Right lobe of liver (tissue), 4 donors: ENCODE results near the gene NF1.

Source experiments
- CTCF ChIP-seq, 4 donors: fragments of 200-600 bp in 3 of 4; fragments of 450-650 bp in 1 of 4; IDR thresholded peaks; one replicate each; pipeline versions ENCODE4 v1.5.1 to v1.8.0; 2016 to 2022; ENCODE audit warnings: antibody characterized with exemption in 4 of 4, mild to moderate bottlenecking in 2 of 4
- POLR2A ChIP-seq: fragments of 450-650 bp; IDR thresholded peaks from one replicate; pipeline ENCODE4 v1.6.1; 2017; ENCODE audit warnings: antibody characterized with exemption, mild to moderate bottlenecking
- donor health status: DM: no; HTN: no; CAD: no.
- donor health status: DM: no; HTN: no; CAD: no.
- donor health status: DM: no; HTN: yes; CAD: no.

- TF ChIP-seq CTCF (IDR thresholded peaks at IDR 0.05) (no peak), POLR2A (no peak)
Observed at GRCh38 chr17:31411707-31412285, 317.0 kb downstream of the NF1 start.
